GM06990 (cell line): Measurements from ENCODE around the gene MRGPRD.

Experiments
- DNase-seq: peaks from one replicate; pipeline ENCODE4 v3.0.0-alpha.2; 2011; ENCODE audit not compliant: insufficient read length; ENCODE audit errors: extremely low read depth
- H3K27me3 ChIP-seq: replicated peaks from 2 replicates; pipeline ENCODE4 v1.6.0; 2011; ENCODE audit warnings: low read length; ENCODE audit not compliant: control insufficient read depth, insufficient read depth
- H3K36me3 ChIP-seq: 2 replicates; pipeline ENCODE4 v1.5.1; 2011; ENCODE audit warnings: low read length; ENCODE audit not compliant: control insufficient read depth, insufficient read depth
- H3K4me3 ChIP-seq: replicated peaks from 2 replicates; pipeline ENCODE4 v1.5.1; 2011; ENCODE audit warnings: low read depth, mild to moderate bottlenecking, control low read depth, low read length
- CTCF ChIP-seq: IDR thresholded peaks from 2 replicates; pipeline ENCODE4 v1.5.1; 2011; ENCODE audit warnings: low read length, control low read depth, mild to moderate bottlenecking, inconsistent platforms; ENCODE audit not compliant: insufficient read depth, poor library complexity, severe bottlenecking

Gene MRGPRD

GRCh38 chr11:68947151-68947550, 33.6 kb downstream of the MRGPRD start:
- Histone ChIP-seq H3K36me3 (no peaks in the 10 kb centered on the region), H3K4me3 (no peak overlapping the region), H3K27me3 (no peaks in the 10 kb centered on the region)
- no peak for DNase-seq
- TF ChIP-seq CTCF: no peak

- Histone ChIP-seq H3K27me3 (no peaks in the 10 kb centered on the region), H3K36me3 (no peaks in the 10 kb centered on the region), H3K4me3 (no peak overlapping the region)
- no peak for TF ChIP-seq CTCF
- DNase-seq: no peak
Observed at GRCh38 chr11:68946416-68947090, 34.2 kb downstream of the MRGPRD start.

GRCh38 chr11:68942751-68943271, 38.0 kb downstream of the MRGPRD start:
- Histone ChIP-seq H3K27me3 (no peaks in the 10 kb centered on the region), H3K36me3 (peaks cover 15% of the 10 kb centered on the region), H3K4me3 (no peak overlapping the region)
- TF ChIP-seq CTCF: no peak
- no peak for DNase-seq

GRCh38 chr11:68942095-68942620, 38.6 kb downstream of the MRGPRD start:
- no peak for TF ChIP-seq CTCF
- DNase-seq: no peak
- Histone ChIP-seq H3K4me3 (no peak overlapping the region), H3K27me3 (no peaks in the 10 kb centered on the region), H3K36me3 (peaks cover 20% of the 10 kb centered on the region)

- no peak for DNase-seq
- no peak overlapping the region for H3K4me3 ChIP-seq
- H3K27me3 ChIP-seq: no peaks in the 10 kb centered on the region
- peaks cover 25% of the 10 kb centered on the region for H3K36me3 ChIP-seq
- no peak for TF ChIP-seq CTCF
Observed at GRCh38 chr11:68941324-68942094, 39.3 kb downstream of the MRGPRD start.
